HG03095 (cell line): ENCODE results near the gene CCAR1.
"Not testable (repeated sequence)": the region's sequence is repeated elsewhere in the genome, so short reads cannot be mapped to it uniquely, and the experiment has no call there.

Experiments
- ATAC-seq: cut with Tn5 transposase; IDR thresholded peaks from one replicate; pipeline ENCODE4 v1.9.1; 2021; ENCODE audit warnings: moderate library complexity; ENCODE audit not compliant: unreplicated experiment

Gene CCAR1

GRCh38 chr10:68827592-68827959, 106.5 kb downstream of the CCAR1 start:
- ATAC-seq, result peak; percentile 46

DNA sequence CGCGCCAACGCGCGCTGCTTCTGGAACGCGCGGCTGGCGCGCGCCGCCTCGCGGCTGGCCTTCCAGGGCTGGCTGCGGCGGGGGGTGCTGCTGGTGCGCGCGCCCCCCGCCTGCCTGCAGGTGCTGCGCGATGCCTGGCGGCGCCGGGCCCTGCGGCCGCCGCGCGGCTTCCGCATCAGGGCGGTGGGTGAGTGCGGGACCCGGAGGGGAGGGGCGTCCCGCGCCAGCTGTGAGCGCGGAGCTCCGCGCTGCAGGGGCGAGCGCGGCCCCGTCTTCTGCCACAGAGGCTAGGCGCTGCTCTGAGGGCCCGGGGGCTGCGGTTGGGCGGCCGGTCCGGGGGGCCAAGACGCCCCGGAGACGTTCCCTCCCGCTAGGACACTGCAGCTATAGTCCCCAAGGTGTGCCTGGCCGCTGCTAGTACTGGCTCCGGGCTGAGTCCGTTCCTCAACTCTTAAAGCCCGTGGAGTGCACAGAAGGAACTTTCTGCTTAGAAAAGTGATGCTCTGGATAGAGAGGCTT, 107.1 kb downstream of the CCAR1 start:
- ATAC-seq, result peak; percentile 38

DNA sequence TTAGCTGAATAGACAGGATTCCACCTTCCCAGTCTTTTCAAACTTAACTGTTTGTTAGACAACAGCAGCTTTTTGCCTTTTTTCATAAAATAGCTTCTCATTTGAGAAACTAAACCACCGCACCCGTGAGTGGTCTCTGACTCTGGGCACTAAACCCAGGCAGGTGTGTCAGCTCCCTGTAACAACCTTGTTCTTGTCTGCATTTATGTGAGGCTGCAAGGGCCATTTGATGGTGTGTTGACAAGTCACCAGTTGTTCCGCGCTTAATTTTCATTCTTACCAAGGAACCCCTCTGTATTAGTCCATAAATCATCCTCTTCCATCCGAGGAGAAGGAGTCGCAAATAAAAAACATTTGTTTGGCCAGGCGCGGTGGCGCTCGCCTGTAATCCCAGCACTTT, 107.8 kb downstream of the CCAR1 start:
- ATAC-seq, result no peak

- no peak for ATAC-seq
These were observed 108.5 kb downstream of the CCAR1 start for GRCh38 chr10:68829521-68829920.

DNA sequence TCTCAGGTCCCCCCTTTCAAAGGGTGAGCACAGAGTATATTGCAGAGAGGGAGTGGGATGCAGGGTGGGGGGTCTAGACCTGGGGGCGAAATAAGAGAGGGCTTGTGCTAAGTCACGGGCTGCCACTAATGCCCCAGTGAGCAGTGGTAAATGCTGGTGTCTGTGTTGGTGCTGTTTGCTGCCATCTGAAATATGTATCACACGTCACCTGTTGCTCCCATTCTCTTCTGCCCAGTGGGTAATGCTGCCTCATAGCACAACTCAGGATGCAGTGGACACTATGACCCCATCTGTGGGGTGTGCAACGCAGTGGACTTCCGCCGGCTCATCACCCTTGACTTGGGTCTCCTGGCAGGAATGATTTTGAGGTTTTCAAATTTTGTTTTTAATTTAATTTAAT, 108.9 kb downstream of the CCAR1 start:
- no peak for ATAC-seq

GRCh38 chr10:68831961-68832455, 111.0 kb downstream of the CCAR1 start:
- no peak for ATAC-seq

GRCh38 chr10:68832601-68833000, 111.6 kb downstream of the CCAR1 start:
- no peak for ATAC-seq

- ATAC-seq, result no peak
These were observed 116.7 kb downstream of the CCAR1 start for GRCh38 chr10:68837626-68838322.

DNA sequence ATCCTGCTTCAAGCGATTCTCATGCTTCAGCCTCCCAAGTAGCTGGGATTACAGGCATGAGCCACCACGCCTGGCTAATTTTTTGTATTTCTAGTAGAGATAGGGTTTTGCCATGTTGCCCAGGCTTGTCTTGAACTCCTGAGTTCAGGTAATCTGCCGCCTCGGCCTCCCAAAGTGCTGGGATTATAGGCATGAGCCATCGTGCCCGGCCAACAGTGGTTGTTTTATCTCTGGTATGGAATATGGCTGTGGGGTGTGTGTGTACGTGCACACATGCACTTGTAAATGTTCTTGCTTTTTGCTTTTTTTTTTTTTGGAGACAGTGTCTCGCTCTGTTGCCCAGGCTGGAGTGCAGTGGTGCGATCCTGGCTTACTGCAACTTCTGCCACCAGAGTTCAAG, 119.6 kb downstream of the CCAR1 start:
- not testable (repeated sequence) for ATAC-seq
